ENCODE results near the gene FZR1. TPM values are rescaled to one million over a fixed set of nuclear protein-coding genes. Genes with fewer than 3 reads are reported as not detected.

FZR1 gene
- total RNA-seq, 1 experiment from 2014 or later = 51.4 TPM

GRCh38 chr19:3468211-3468610 is 37.9 kb upstream of the FZR1 start:
- no peak overlapping the region for H2BK120ac ChIP-seq (ENCODE audit: low read depth, low read length, poor library complexity, severe bottlenecking)
- H3K27ac ChIP-seq (ENCODE audit: insufficient read length, low read depth, low read length) = no peak overlapping the region
- H2BK12ac ChIP-seq (ENCODE audit: insufficient read length, low read depth, low read length) = no peak overlapping the region
- no peak for DNase-seq
- no peak overlapping the region for H3K23ac ChIP-seq (ENCODE audit: insufficient read length, low read depth, low read length)
- no peak overlapping the region for H3T11ph ChIP-seq (ENCODE audit: low read length)
- H4K5ac ChIP-seq (ENCODE audit: insufficient read length, low read depth, low read length) = no peak overlapping the region
- no peak overlapping the region for H3K4me2 ChIP-seq (ENCODE audit: insufficient read depth, insufficient read length, low read length)
- H2AK5ac ChIP-seq (ENCODE audit: insufficient read length, low read length) = no peak overlapping the region
- no peak overlapping the region for H3K27ac Mint-ChIP-seq
- H2BK15ac ChIP-seq (ENCODE audit: low read depth, low read length) = no peak overlapping the region
- H3K9me3 Mint-ChIP-seq = peaks cover 11 to 17% of the 10 kb centered on the region in 2 experiments
- H2AFZ ChIP-seq (ENCODE audit: low read length) = no peak overlapping the region
- no peaks in the 10 kb centered on the region for H3K4me1 ChIP-seq (ENCODE audit: insufficient read depth, low read length)
- no peaks in the 10 kb centered on the region for H3K79me1 ChIP-seq (ENCODE audit: insufficient read depth, low read depth, low read length, poor library complexity, severe bottlenecking)
- TF ChIP-seq, protein P1, sequence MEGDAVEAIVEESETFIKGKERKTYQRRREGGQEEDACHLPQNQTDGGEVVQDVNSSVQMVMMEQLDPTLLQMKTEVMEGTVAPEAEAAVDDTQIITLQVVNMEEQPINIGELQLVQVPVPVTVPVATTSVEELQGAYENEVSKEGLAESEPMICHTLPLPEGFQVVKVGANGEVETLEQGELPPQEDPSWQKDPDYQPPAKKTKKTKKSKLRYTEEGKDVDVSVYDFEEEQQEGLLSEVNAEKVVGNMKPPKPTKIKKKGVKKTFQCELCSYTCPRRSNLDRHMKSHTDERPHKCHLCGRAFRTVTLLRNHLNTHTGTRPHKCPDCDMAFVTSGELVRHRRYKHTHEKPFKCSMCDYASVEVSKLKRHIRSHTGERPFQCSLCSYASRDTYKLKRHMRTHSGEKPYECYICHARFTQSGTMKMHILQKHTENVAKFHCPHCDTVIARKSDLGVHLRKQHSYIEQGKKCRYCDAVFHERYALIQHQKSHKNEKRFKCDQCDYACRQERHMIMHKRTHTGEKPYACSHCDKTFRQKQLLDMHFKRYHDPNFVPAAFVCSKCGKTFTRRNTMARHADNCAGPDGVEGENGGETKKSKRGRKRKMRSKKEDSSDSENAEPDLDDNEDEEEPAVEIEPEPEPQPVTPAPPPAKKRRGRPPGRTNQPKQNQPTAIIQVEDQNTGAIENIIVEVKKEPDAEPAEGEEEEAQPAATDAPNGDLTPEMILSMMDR (conservative IDR thresholded peaks at IDR 0.05) = no peak
- no peak overlapping the region for H3K18ac ChIP-seq (ENCODE audit: insufficient read length, low read depth, low read length)
- no peak overlapping the region for H3K9ac ChIP-seq (ENCODE audit: extremely low read depth, insufficient read length, low read length)
- H3K36me3 Mint-ChIP-seq (ENCODE audit: insufficient read depth in 1 of 3, low read depth in 3 of 3) = peaks cover 0 to 4% (median 0%) of the 10 kb centered on the region in 3 experiments; a peak in 2 of 7 replicates
- H3K27me3 ChIP-seq (ENCODE audit: insufficient read depth, low read length) = peaks cover 8% of the 10 kb centered on the region; the same call in 1 of the 2 replicates
- H3K79me2 ChIP-seq (ENCODE audit: insufficient read depth, low read length) = no peaks in the 10 kb centered on the region
- H3K4ac ChIP-seq (ENCODE audit: low read depth, low read length) = no peak overlapping the region
- H2BK5ac ChIP-seq (ENCODE audit: insufficient read length, low read length) = no peak overlapping the region
- no peaks in the 10 kb centered on the region for H3K9me3 ChIP-seq (ENCODE audit: control insufficient read depth, low read depth, low read length)
- no peak overlapping the region for H4K8ac ChIP-seq (replicated peaks; ENCODE audit: insufficient read length, low read depth, low read length)
- peaks cover 78% of the 10 kb centered on the region for H3K27me3 Mint-ChIP-seq (ENCODE audit: low read depth)
- no CpG with 5 or more reads among the region's 3 CpGs for WGBS (ENCODE audit: extremely low coverage, insufficient read length, low lambda C conversion rate)
- peaks cover 4 to 11% of the 10 kb centered on the region in 2 experiments; a peak in 3 of 4 replicates for H3K4me1 Mint-ChIP-seq
- no peaks in the 10 kb centered on the region for H3K23me2 ChIP-seq (ENCODE audit: insufficient read length, low read depth, low read length, poor library complexity, severe bottlenecking)
- H4K20me1 ChIP-seq (ENCODE audit: control insufficient read depth, insufficient read depth, insufficient read length) = no peaks in the 10 kb centered on the region
- H3K4me3 Mint-ChIP-seq = no peak overlapping the region
- no peak overlapping the region for H3K56ac ChIP-seq (ENCODE audit: insufficient read length, low read depth, low read length)
- H4K91ac ChIP-seq (ENCODE audit: insufficient read length, low read depth, low read length) = no peak overlapping the region
- H2BK20ac ChIP-seq (ENCODE audit: low read depth, low read length, poor library complexity, severe bottlenecking) = no peak overlapping the region
- H3K14ac ChIP-seq (ENCODE audit: insufficient read depth, low read length) = no peak overlapping the region

Measured in H9 (cell line).